Upper lobe of right lung (tissue), 1 donor: ENCODE data around the gene CADM1. TPM values are rescaled to one million over a fixed set of nuclear protein-coding genes. Genes with fewer than 3 reads are reported as not detected.
A peak's percentile ranks its signal among the peaks of the same experiment; 100 is the strongest.

Source experiments
- ATAC-seq: fragments of 200-7000 bp; cut with Tn5 transposase; one replicate; pipeline ENCODE4 v1.9.1; 2020; ENCODE audit warnings: mild to moderate bottlenecking, moderate library complexity
- DNase-seq: peaks from one replicate; pipeline ENCODE4 v3.0.0-alpha.2; 2020
- H3K27ac ChIP-seq: fragments of 200-600 bp; one replicate; pipeline ENCODE4 v1.8.0; 2022
- H3K27me3 ChIP-seq: fragments of 200-600 bp; one replicate; pipeline ENCODE4 v1.8.0; 2022; ENCODE audit warnings: mild to moderate bottlenecking
- H3K36me3 ChIP-seq: fragments of 200-600 bp; one replicate; pipeline ENCODE4 v1.8.0; 2022
- H3K4me1 ChIP-seq: fragments of 200-600 bp; one replicate; pipeline ENCODE4 v1.8.0; 2022
- H3K4me3 ChIP-seq: fragments of 200-600 bp; one replicate; pipeline ENCODE4 v1.8.0; 2022; ENCODE audit warnings: mild to moderate bottlenecking
- H3K9me3 ChIP-seq: fragments of 200-600 bp; one replicate; pipeline ENCODE4 v1.8.0; 2022
- CTCF ChIP-seq: fragments of 200-600 bp; IDR thresholded peaks from one replicate; pipeline ENCODE4 v1.8.0; 2022; ENCODE audit warnings: antibody characterized with exemption
- intact Hi-C: fragments of 100-400 bp; cut with DNase I; formaldehyde crosslinking; loops from one replicate; pipeline ENCODE4 v1.11.0; 2022
- total RNA-seq: library from RNA; stranded (reverse); fragmentation: NEBNext Ultra II Directional; extraction: Animal tissue kit (Norgen Biotek cat#: 25700); gene quantifications from one replicate; pipeline ENCODE4 v1.2.1, GENCODE V29; 2021
- donor health status: DM: no; HTN: yes; CAD: no; lungs with severe emphysema.

The CADM1 gene
- total RNA-seq, 1 donor from 2014 or later: 222 TPM

DNA sequence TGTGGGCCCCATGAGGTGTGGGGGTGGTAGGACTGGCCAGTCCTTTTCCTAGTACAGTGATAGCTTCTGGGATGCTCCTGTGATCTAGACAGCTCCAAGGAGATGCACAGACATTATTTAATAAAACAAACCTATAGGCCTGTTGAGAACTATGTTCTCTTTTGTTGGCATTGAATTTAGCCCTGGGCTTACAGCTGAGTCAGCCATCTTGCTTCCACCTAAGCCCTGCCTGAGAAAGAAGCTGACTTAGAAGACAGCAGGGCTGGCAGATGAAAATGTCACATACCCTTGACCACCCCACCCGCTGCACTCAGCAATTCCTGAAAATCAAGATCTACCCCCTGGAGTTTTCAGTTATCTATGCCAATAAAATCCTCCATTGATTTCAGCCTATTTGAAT, 353.2 kb downstream of the CADM1 start:
- intact Hi-C loops: no loop called here
- Histone ChIP-seq H3K4me3 (no peak overlapping the region), H3K36me3 (no peaks in the 10 kb centered on the region), H3K27me3 (no peaks in the 10 kb centered on the region), H3K27ac (no peak overlapping the region), H3K9me3 (no peaks in the 10 kb centered on the region), H3K4me1 (no peaks in the 10 kb centered on the region)
- no peak for ATAC-seq
- no peak for TF ChIP-seq CTCF
- no peak for DNase-seq

- intact Hi-C loops: no loop called here
- Histone ChIP-seq H3K4me3 (no peak overlapping the region), H3K36me3 (no peaks in the 10 kb centered on the region), H3K4me1 (no peaks in the 10 kb centered on the region), H3K27me3 (no peaks in the 10 kb centered on the region), H3K27ac (no peak overlapping the region), H3K9me3 (no peaks in the 10 kb centered on the region)
- no peak for DNase-seq
- ATAC-seq: peak; percentile 7
- no peak for TF ChIP-seq CTCF
Measured at GRCh38 chr11:115148691-115149090, 355.5 kb downstream of the CADM1 start.

GRCh38 chr11:115148101-115148500, 356.1 kb downstream of the CADM1 start:
- Histone ChIP-seq H3K27ac (no peak overlapping the region), H3K4me1 (no peaks in the 10 kb centered on the region), H3K4me3 (no peak overlapping the region), H3K27me3 (no peaks in the 10 kb centered on the region), H3K9me3 (no peaks in the 10 kb centered on the region), H3K36me3 (no peaks in the 10 kb centered on the region)
- intact Hi-C loops: no loop called here
- ATAC-seq (no peak), DNase-seq (no peak)
- TF ChIP-seq CTCF: no peak

DNA sequence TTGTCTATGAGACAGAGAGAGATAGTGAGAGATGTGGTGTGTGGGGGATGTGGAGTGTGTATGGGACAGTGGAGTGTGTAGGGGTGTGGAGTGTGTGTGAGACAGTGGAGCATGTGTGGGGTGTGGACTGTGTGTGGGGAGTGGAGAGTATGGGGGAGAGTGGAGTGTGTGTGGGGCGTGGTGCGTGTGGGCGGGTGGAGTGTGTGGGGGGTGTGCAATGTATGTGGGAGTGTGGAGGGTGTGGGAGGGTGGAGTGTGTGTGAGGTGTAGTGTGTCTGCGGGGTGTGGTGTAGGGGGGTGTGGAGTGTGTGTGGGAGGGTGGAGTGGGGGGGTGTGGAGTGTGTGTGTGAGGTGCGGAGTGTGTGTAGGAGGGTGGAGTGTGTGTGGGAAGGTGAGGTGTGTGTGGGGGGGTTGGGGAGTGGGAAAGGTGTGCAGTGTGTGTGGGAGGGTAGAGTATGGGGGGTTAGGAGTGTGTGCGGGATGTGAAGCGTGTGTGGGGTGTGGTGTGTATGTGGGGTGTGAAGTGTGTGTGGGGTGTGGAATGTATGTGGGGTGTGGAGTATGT, 356.9 kb downstream of the CADM1 start:
- Histone ChIP-seq H3K27ac (no peak overlapping the region), H3K4me3 (no peak overlapping the region), H3K27me3 (no peaks in the 10 kb centered on the region), H3K36me3 (no peaks in the 10 kb centered on the region), H3K9me3 (no peaks in the 10 kb centered on the region), H3K4me1 (no peaks in the 10 kb centered on the region)
- intact Hi-C loops: no loop called here
- no peak for DNase-seq
- no peak for TF ChIP-seq CTCF
- no peak for ATAC-seq

DNA sequence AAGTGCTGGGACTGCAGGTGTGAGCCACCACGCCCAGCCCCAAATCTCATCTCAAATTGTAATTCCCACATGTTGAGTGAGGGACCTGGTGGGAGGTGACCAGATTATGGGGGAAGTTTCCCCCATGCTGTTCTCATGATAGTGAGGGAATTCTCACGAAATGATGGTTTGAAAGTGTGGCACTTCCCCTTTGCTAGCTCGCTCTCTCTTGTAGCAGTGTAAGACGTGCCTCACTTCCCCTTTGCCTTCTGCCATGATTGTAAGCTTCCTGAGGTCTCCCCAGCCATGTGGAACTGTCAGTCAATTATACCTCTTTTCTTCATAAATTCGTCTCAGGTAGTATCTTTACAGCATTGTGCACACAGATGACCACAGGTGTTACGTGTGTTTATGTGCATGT, 357.8 kb downstream of the CADM1 start:
- TF ChIP-seq CTCF: no peak
- ATAC-seq (no peak), DNase-seq (no peak)
- Histone ChIP-seq H3K27me3 (no peaks in the 10 kb centered on the region), H3K9me3 (no peaks in the 10 kb centered on the region), H3K4me3 (no peak overlapping the region), H3K36me3 (no peaks in the 10 kb centered on the region), H3K27ac (no peak overlapping the region), H3K4me1 (no peaks in the 10 kb centered on the region)
- intact Hi-C loops: no loop called here

DNA sequence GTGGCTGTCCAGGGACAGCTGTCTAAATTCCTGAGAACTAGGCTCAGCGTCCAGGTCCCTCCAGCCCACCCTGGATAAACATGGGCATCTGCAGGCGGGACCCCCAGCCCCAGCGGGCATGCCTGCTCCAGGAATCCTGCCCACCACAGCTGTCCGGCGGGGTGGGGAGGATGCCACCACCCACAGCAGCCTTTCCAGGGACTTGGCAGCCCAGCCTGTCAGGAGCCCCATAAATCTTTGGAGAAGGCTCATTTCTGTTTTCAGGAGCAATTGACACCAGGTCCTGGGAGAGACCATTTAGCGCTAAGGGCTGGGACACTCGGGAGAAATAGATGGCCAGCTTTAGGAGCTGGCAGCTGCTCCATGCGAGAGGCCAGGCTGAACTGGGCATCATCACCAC, 358.9 kb downstream of the CADM1 start:
- no peak for TF ChIP-seq CTCF
- Histone ChIP-seq H3K27me3 (no peaks in the 10 kb centered on the region), H3K4me1 (no peaks in the 10 kb centered on the region), H3K9me3 (no peaks in the 10 kb centered on the region), H3K4me3 (no peak overlapping the region), H3K27ac (no peak overlapping the region), H3K36me3 (no peaks in the 10 kb centered on the region)
- no peak for DNase-seq
- intact Hi-C loops: no loop called here
- ATAC-seq: no peak
